Measurements from ENCODE around the gene WDFY3. TPM values are rescaled to one million over a fixed set of nuclear protein-coding genes. Genes with fewer than 3 reads are reported as not detected.

The WDFY3 gene
- total RNA-seq, 1 experiment from 2014 or later, result 155 TPM

- Histone ChIP-seq H3K9me3 (replicated peaks) (no peaks in the 10 kb centered on the region), H3K36me3 (peaks cover 33% of the 10 kb centered on the region)
- DNase-seq, result no peak
Observed at GRCh38 chr4:84912741-84913140, 53.7 kb downstream of the WDFY3 start.

GRCh38 chr4:84908876-84909275 is 57.6 kb downstream of the WDFY3 start:
- no peak overlapping the region for H3K4me3 ChIP-seq
- H3K27me3 ChIP-seq, result no peaks in the 10 kb centered on the region
- no peaks in the 10 kb centered on the region for H3K9me3 ChIP-seq (replicated peaks)
- DNase-seq, result no peak
- no peak overlapping the region for H3K27ac ChIP-seq
- H3K36me3 ChIP-seq, result peaks cover 19% of the 10 kb centered on the region
- no peaks in the 10 kb centered on the region for H3K4me1 ChIP-seq

More at GRCh38 chr4:84912741-84913140, 53.7 kb downstream of the WDFY3 start:
- Histone ChIP-seq H3K4me3 (no peak overlapping the region), H3K27ac (no peak overlapping the region), H3K27me3 (no peaks in the 10 kb centered on the region), H3K4me1 (no peaks in the 10 kb centered on the region)

- DNase-seq, result no peak
- H3K27ac ChIP-seq, result no peak overlapping the region
- no peaks in the 10 kb centered on the region for H3K27me3 ChIP-seq
- H3K4me3 ChIP-seq, result no peak overlapping the region
- H3K9me3 ChIP-seq (replicated peaks), result no peaks in the 10 kb centered on the region
- H3K4me1 ChIP-seq, result no peaks in the 10 kb centered on the region
- peaks cover 15% of the 10 kb centered on the region for H3K36me3 ChIP-seq
Observed at GRCh38 chr4:84907145-84907544, 59.3 kb downstream of the WDFY3 start.

GRCh38 chr4:84905646-84906045 is 60.8 kb downstream of the WDFY3 start:
- H3K36me3 ChIP-seq, result peaks cover 12% of the 10 kb centered on the region
- H3K27me3 ChIP-seq, result no peaks in the 10 kb centered on the region
- no peak for DNase-seq
- H3K9me3 ChIP-seq (replicated peaks), result no peaks in the 10 kb centered on the region
- H3K4me3 ChIP-seq, result no peak overlapping the region
- no peaks in the 10 kb centered on the region for H3K4me1 ChIP-seq
- no peak overlapping the region for H3K27ac ChIP-seq

- Histone ChIP-seq H3K4me3 (no peak overlapping the region), H3K4me1 (no peaks in the 10 kb centered on the region), H3K36me3 (peaks cover 30% of the 10 kb centered on the region), H3K27me3 (no peaks in the 10 kb centered on the region), H3K27ac (no peak overlapping the region), H3K9me3 (replicated peaks) (no peaks in the 10 kb centered on the region; the same call in 1 of the 2 replicates)
- no peak for DNase-seq
Observed at GRCh38 chr4:84901740-84902281, 64.7 kb downstream of the WDFY3 start.

GRCh38 chr4:84901173-84901572 is 65.3 kb downstream of the WDFY3 start:
- Histone ChIP-seq H3K27me3 (no peaks in the 10 kb centered on the region), H3K27ac (no peak overlapping the region), H3K4me3 (no peak overlapping the region), H3K9me3 (replicated peaks) (no peaks in the 10 kb centered on the region; the same call in 1 of the 2 replicates), H3K4me1 (no peaks in the 10 kb centered on the region), H3K36me3 (peaks cover 35% of the 10 kb centered on the region)
- peak in 1 of 2 experiments; percentile 16 for DNase-seq

- no peaks in the 10 kb centered on the region for H3K27me3 ChIP-seq
- H3K27ac ChIP-seq, result no peak overlapping the region
- no peak for DNase-seq
- H3K9me3 ChIP-seq (replicated peaks), result no peaks in the 10 kb centered on the region; the same call in 1 of the 2 replicates
- H3K4me1 ChIP-seq, result no peaks in the 10 kb centered on the region
- no peak overlapping the region for H3K4me3 ChIP-seq
- H3K36me3 ChIP-seq, result peaks cover 39% of the 10 kb centered on the region
Observed at GRCh38 chr4:84899616-84900015, 66.9 kb downstream of the WDFY3 start.

GRCh38 chr4:84897516-84897915 is 69.0 kb downstream of the WDFY3 start:
- no peak overlapping the region for H3K27ac ChIP-seq

GRCh38 chr4:84895283-84895682 is 71.2 kb downstream of the WDFY3 start:
- no peaks in the 10 kb centered on the region for H3K27me3 ChIP-seq
- no peaks in the 10 kb centered on the region; the same call in 1 of the 2 replicates for H3K9me3 ChIP-seq (replicated peaks)
- peaks cover 37% of the 10 kb centered on the region for H3K36me3 ChIP-seq
- no peak for DNase-seq
- no peak overlapping the region for H3K27ac ChIP-seq
- H3K4me3 ChIP-seq, result no peak overlapping the region
- H3K4me1 ChIP-seq, result no peaks in the 10 kb centered on the region

More at GRCh38 chr4:84897516-84897915, 69.0 kb downstream of the WDFY3 start:
- Histone ChIP-seq H3K27me3 (no peaks in the 10 kb centered on the region), H3K36me3 (peaks cover 36% of the 10 kb centered on the region), H3K4me1 (no peaks in the 10 kb centered on the region), H3K4me3 (no peak overlapping the region), H3K9me3 (replicated peaks) (no peaks in the 10 kb centered on the region; the same call in 1 of the 2 replicates)
- no peak for DNase-seq

GRCh38 chr4:84894621-84895020 is 71.9 kb downstream of the WDFY3 start:
- Histone ChIP-seq H3K27ac (no peak overlapping the region), H3K27me3 (no peaks in the 10 kb centered on the region), H3K9me3 (replicated peaks) (no peaks in the 10 kb centered on the region; the same call in 1 of the 2 replicates), H3K36me3 (peaks cover 33% of the 10 kb centered on the region), H3K4me3 (no peak overlapping the region), H3K4me1 (no peaks in the 10 kb centered on the region)
- DNase-seq, result no peak

- Histone ChIP-seq H3K4me1 (peaks cover 4% of the 10 kb centered on the region), H3K36me3 (peaks cover 39% of the 10 kb centered on the region), H3K27me3 (no peaks in the 10 kb centered on the region), H3K27ac (no peak overlapping the region), H3K9me3 (replicated peaks) (no peaks in the 10 kb centered on the region), H3K4me3 (no peak overlapping the region)
- DNase-seq, result no peak
Observed at GRCh38 chr4:84892950-84893349, 73.5 kb downstream of the WDFY3 start.

- H3K27me3 ChIP-seq, result no peaks in the 10 kb centered on the region
- peak in 1 of 2 experiments; percentile 20 for DNase-seq
- no peak overlapping the region for H3K4me3 ChIP-seq
- 0 out of 2 replicates have a peak overlapping the region, but pooled peaks have one; percentile 5 for H3K27ac ChIP-seq
- peaks cover 56% of the 10 kb centered on the region for H3K36me3 ChIP-seq
- H3K9me3 ChIP-seq (replicated peaks), result no peaks in the 10 kb centered on the region; the same call in 1 of the 2 replicates
- H3K4me1 ChIP-seq, result peaks cover 21% of the 10 kb centered on the region
Observed at GRCh38 chr4:84887824-84888223, 78.7 kb downstream of the WDFY3 start.

- Histone ChIP-seq H3K27ac (no peak overlapping the region), H3K9me3 (replicated peaks) (0 out of 2 replicates have a peak, but pooled peaks cover 4% of the 10 kb centered on the region), H3K4me1 (peaks cover 18% of the 10 kb centered on the region), H3K36me3 (peaks cover 33% of the 10 kb centered on the region), H3K27me3 (no peaks in the 10 kb centered on the region), H3K4me3 (no peak overlapping the region)
- no peak for DNase-seq
Observed at GRCh38 chr4:84879651-84880200, 86.8 kb downstream of the WDFY3 start.

GRCh38 chr4:84878546-84878945 is 87.9 kb downstream of the WDFY3 start:
- Histone ChIP-seq H3K9me3 (replicated peaks) (0 out of 2 replicates have a peak, but pooled peaks cover 4% of the 10 kb centered on the region), H3K4me3 (no peak overlapping the region), H3K27ac (no peak overlapping the region), H3K27me3 (no peaks in the 10 kb centered on the region), H3K36me3 (peaks cover 28% of the 10 kb centered on the region), H3K4me1 (peaks cover 18% of the 10 kb centered on the region)
- DNase-seq, result no peak

- no peak overlapping the region for H3K27ac ChIP-seq
- H3K9me3 ChIP-seq (replicated peaks), result 0 out of 2 replicates have a peak, but pooled peaks cover 4% of the 10 kb centered on the region
- no peaks in the 10 kb centered on the region for H3K27me3 ChIP-seq
- H3K4me3 ChIP-seq, result no peak overlapping the region
- H3K4me1 ChIP-seq, result peaks cover 18% of the 10 kb centered on the region
- no peak for DNase-seq
- peaks cover 24% of the 10 kb centered on the region for H3K36me3 ChIP-seq
Observed at GRCh38 chr4:84878090-84878489, 88.4 kb downstream of the WDFY3 start.

Data from SJCRH30 (cell line).